Upper lobe of left lung (tissue), 6 donors: Measurements from ENCODE around the gene DNAJB13. TPM values are rescaled to one million over a fixed set of nuclear protein-coding genes. Genes with fewer than 3 reads are reported as not detected.
"Not testable (repeated sequence)": the region's sequence is repeated elsewhere in the genome, so short reads cannot be mapped to it uniquely, and the experiment has no call there.

ENCODE experiments used
- ATAC-seq, 2 donors: fragments of 200-7000 bp; cut with Tn5 transposase; one replicate each; pipeline ENCODE4 v1.9.1; 2022; ENCODE audit warnings: mild to moderate bottlenecking in 2 of 2, moderate library complexity in 2 of 2; ENCODE audit not compliant: low FRiP score in 2 of 2
- DNase-seq, 2 donors: peaks; one replicate each; pipeline ENCODE4 v3.0.0-alpha.2; 2019 to 2020
- H3K27ac ChIP-seq, 4 donors: fragments of 200-600 bp; sonication (generic); one replicate each; pipeline ENCODE4 v1.5.1; 2016 to 2019
- H3K27me3 ChIP-seq, 4 donors: fragments of 200-600 bp; sonication (generic); one replicate each; pipeline ENCODE4 v1.5.1; 2017 to 2019
- H3K36me3 ChIP-seq, 4 donors: fragments of 200-600 bp; sonication (generic); one replicate each; pipeline ENCODE4 v1.5.1; 2016 to 2019
- H3K4me1 ChIP-seq, 4 donors: fragments of 200-600 bp; sonication (generic); one replicate each; pipeline ENCODE4 v1.5.1; 2018 to 2019
- H3K4me3 ChIP-seq, 4 donors: fragments of 200-600 bp; sonication (generic); one replicate each; pipeline ENCODE4 v1.5.1; 2017 to 2019; ENCODE audit warnings: mild to moderate bottlenecking in 2 of 4, moderate library complexity in 1 of 4
- H3K9me3 ChIP-seq, 4 donors: fragments of 200-600 bp; sonication (generic); one replicate each; pipeline ENCODE4 v1.5.1; 2018 to 2019
- CTCF ChIP-seq, 6 experiments: fragments of 450-650 bp in 4 of 6; fragments of 200-600 bp in 2 of 6; sonication (generic) in 2 of 6; IDR thresholded peaks; one replicate each; pipeline ENCODE4 v1.5.1; 2016 to 2019; ENCODE audit warnings: antibody characterized with exemption in 6 of 6
- EP300 ChIP-seq, 4 donors: sonication (generic); formaldehyde crosslinking; IDR thresholded peaks; one replicate each; pipeline ENCODE4 v1.5.1; 2017; ENCODE audit warnings: antibody characterized with exemption in 4 of 4, control low read depth in 2 of 4
- POLR2A ChIP-seq, 4 donors: fragments of 450-650 bp; IDR thresholded peaks; one replicate each; pipeline ENCODE4 v1.5.1; 2016 to 2017; ENCODE audit warnings: antibody characterized with exemption in 4 of 4, mild to moderate bottlenecking in 2 of 4
- POLR2AphosphoS5 ChIP-seq, 2 donors: sonication (generic); formaldehyde crosslinking; IDR thresholded peaks; one replicate each; pipeline ENCODE4 v1.5.1; 2017; ENCODE audit warnings: antibody characterized with exemption in 2 of 2
- WGBS, 2 donors: methylation state at CpG; one replicate each; pipeline ENCODE4 v1.1.5; 2017 to 2018; 5-methylcytosine and 5-hydroxymethylcytosine counted together
- total RNA-seq, 6 donors: library from RNA; depleted of rRNA in 4 of 6; stranded (reverse); fragments of >200 nt in 4 of 6; gene quantifications; one replicate each; pipeline versions ENCODE4 v1.1.0 to v1.2.1, GENCODE V29; 2016 to 2021
- donor health status: DM: no; HTN: no; CAD: no; lungs with moderate emphysema.
- donor health status: DM: no; HTN: yes; CAD: no; lungs with severe emphysema.

Gene DNAJB13
- total RNA-seq, 6 donors from 2014 or later: 0.49 to 16.5 (median 6.3) TPM

- H3K4me3 ChIP-seq: peak within 1 kb of the TSS; percentile 51 to 78 (median 58)
- H3K27ac ChIP-seq: peak within 1 kb of the TSS; percentile 87 to 98 (median 92)
- ATAC-seq (peak; percentile 91 to 95), DNase-seq (peak; percentile 93 to 98)
- H3K36me3 ChIP-seq: peaks cover 4 to 10% (median 7%) of the 10 kb centered on the region in 4 donors
- H3K27me3 ChIP-seq: no peaks in the 10 kb centered on the region
- no peaks in the 10 kb centered on the region for H3K9me3 ChIP-seq
- TF ChIP-seq POLR2A (IDR thresholded peaks at IDR 0.05) (no peak), EP300 (IDR thresholded peaks at IDR 0.05) (no peak), POLR2AphosphoS5 (IDR thresholded peaks at IDR 0.05) (peak in 1 of 2 donors; percentile 81), CTCF (IDR thresholded peaks at IDR 0.05) (no peak)
- peaks cover 27 to 63% (median 48%) of the 10 kb centered on the region in 4 donors for H3K4me1 ChIP-seq
- 0% methylated on average over 19 to 20 of the region's 43 CpGs for WGBS, 2 donors
These were observed 31.8 kb downstream of the DNAJB13 start, which contains the start of gene UCP2 for GRCh38 chr11:73982595-73982989. Gene UCP2, minus strand, starts transcription at chr11:73982843. Its CDS starts 4,465 bp downstream, at chr11:73978378.

GRCh38 chr11:73982990-73983740, 32.3 kb downstream of the DNAJB13 start:
- Histone ChIP-seq H3K27me3 (no peaks in the 10 kb centered on the region), H3K36me3 (peaks cover 0 to 5% (median 2%) of the 10 kb centered on the region in 4 donors), H3K4me1 (peaks cover 27 to 57% (median 46%) of the 10 kb centered on the region in 4 donors), H3K9me3 (no peaks in the 10 kb centered on the region), H3K27ac (peak overlapping the region; percentile 87 to 98 (median 92)), H3K4me3 (peak overlapping the region; percentile 51 to 78 (median 58))
- TF ChIP-seq POLR2A (IDR thresholded peaks at IDR 0.05) (peak in 3 of 4 donors; percentile 43 to 90 (median 67)), EP300 (IDR thresholded peaks at IDR 0.05) (peak in 1 of 4 donors; percentile 34), CTCF (IDR thresholded peaks at IDR 0.05) (peak in 3 of 6 experiments; percentile 6 to 15 (median 9)), POLR2AphosphoS5 (IDR thresholded peaks at IDR 0.05) (peak; percentile 78 to 86)
- DNase-seq (peak; percentile 96 to 98), ATAC-seq (peak; percentile 95 to 96)
- WGBS, 2 donors: 0% methylated on average over 16 to 48 of the region's 56 CpGs

- peaks cover 27 to 50% (median 40%) of the 10 kb centered on the region in 4 donors for H3K4me1 ChIP-seq
- no peak for ATAC-seq
- no peaks in the 10 kb centered on the region for H3K36me3 ChIP-seq
- H3K9me3 ChIP-seq: no peaks in the 10 kb centered on the region
- H3K4me3 ChIP-seq: peak overlapping the region in 3 of 4 donors; percentile 53 to 78 (median 64)
- peak in 1 of 4 donors; percentile 8 for TF ChIP-seq EP300 (IDR thresholded peaks at IDR 0.05)
- TF ChIP-seq CTCF (IDR thresholded peaks at IDR 0.05): no peak
- 62 to 68% methylated on average over 15 to 18 of the region's 18 CpGs for WGBS, 2 donors
- peak overlapping the region; percentile 87 to 98 (median 92) for H3K27ac ChIP-seq
- peak in 1 of 2 donors; percentile 10 for DNase-seq
- H3K27me3 ChIP-seq: no peaks in the 10 kb centered on the region
These were observed 33.1 kb downstream of the DNAJB13 start for GRCh38 chr11:73983741-73984538.

- H3K27me3 ChIP-seq, H3K4me3 ChIP-seq, H3K9me3 ChIP-seq, H3K36me3 ChIP-seq, ATAC-seq, H3K27ac ChIP-seq: not testable (repeated sequence)
- peak in 1 of 2 donors; percentile 8 for DNase-seq
- 95 to 96% methylated on average over 4 of the region's 4 CpGs for WGBS, 2 donors
- peaks cover 14 to 32% (median 23%) of the 10 kb centered on the region in 4 donors for H3K4me1 ChIP-seq
These were observed 34.8 kb downstream of the DNAJB13 start for GRCh38 chr11:73985661-73986060.

- ATAC-seq (no peak), DNase-seq (no peak)
- no peaks in the 10 kb centered on the region for H3K27me3 ChIP-seq
- no peaks in the 10 kb centered on the region for H3K9me3 ChIP-seq
- no peak overlapping the region for H3K4me3 ChIP-seq
- H3K36me3 ChIP-seq: no peaks in the 10 kb centered on the region
- WGBS, 2 donors: 86 to 93% methylated on average over 7 of the region's 7 CpGs
- TF ChIP-seq EP300 (IDR thresholded peaks at IDR 0.05): no peak
- no peak for TF ChIP-seq POLR2A (IDR thresholded peaks at IDR 0.05)
- H3K27ac ChIP-seq: no peak overlapping the region
- H3K4me1 ChIP-seq: peaks cover 6 to 21% (median 14%) of the 10 kb centered on the region in 4 donors
These were observed 37.4 kb downstream of the DNAJB13 start for GRCh38 chr11:73988227-73988626.
